ENCODE results near the gene KLF18.

DNA sequence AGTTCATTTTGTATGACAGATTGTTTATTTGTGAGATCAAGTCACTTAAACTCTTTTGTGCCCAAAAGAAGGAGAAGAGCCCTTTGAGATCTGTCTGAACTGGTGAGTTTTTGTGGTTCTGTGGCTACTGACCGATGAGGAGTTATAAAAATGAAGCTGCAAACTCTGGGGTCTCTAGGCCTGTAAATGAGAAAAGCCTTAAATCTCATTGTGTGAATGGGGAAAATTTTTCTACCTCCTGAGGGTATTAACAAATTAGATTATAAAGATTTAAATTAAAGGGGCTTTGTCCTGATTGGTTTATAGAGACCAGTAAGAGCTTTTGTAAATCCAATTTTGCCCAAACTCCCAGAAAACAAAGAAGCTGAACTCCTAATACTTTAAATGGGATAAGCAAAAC is 32.5 kb downstream of the KLF18 start:
- TF ChIP-seq POLR2A (IDR thresholded peaks at IDR 0.05; ENCODE audit: low read length) (no peak), GATA1 (IDR thresholded peaks at IDR 0.05; ENCODE audit: low read depth, low read length) (no peak)
